HEK293 (cell line): ENCODE measurements around the gene ZNF512.
A peak's percentile ranks its signal among the peaks of the same experiment; 100 is the strongest.

ENCODE experiments used
- BCL11A ChIP-seq: fragments of 450-650 bp; formaldehyde crosslinking; IDR thresholded peaks from 2 replicates; pipeline ENCODE4 v1.5.1; 2016; ENCODE audit warnings: low read depth, missing biosample characterization, missing genetic modification characterization
- BCL11B ChIP-seq: fragments of 450-650 bp; formaldehyde crosslinking; IDR thresholded peaks from 2 replicates; pipeline ENCODE4 v1.5.1; 2016; ENCODE audit warnings: low read depth, missing biosample characterization, missing genetic modification characterization
- GLI4 ChIP-seq: fragments of 450-650 bp; formaldehyde crosslinking; IDR thresholded peaks from 2 replicates; pipeline ENCODE4 v1.5.1; 2016; ENCODE audit warnings: missing biosample characterization, missing genetic modification characterization
- HOXC10 ChIP-seq: sonication (generic); formaldehyde crosslinking; IDR thresholded peaks from 2 replicates; pipeline ENCODE4 v1.8.1; 2023; ENCODE audit warnings: mild to moderate bottlenecking, missing genetic modification reagents
- MEIS1 ChIP-seq: sonication (generic); formaldehyde crosslinking; IDR thresholded peaks from 2 replicates; pipeline ENCODE4 v1.8.1; 2022; ENCODE audit warnings: missing genetic modification reagents, mild to moderate bottlenecking, borderline replicate concordance
- PRDM10 ChIP-seq: fragments of 450-650 bp; formaldehyde crosslinking; IDR thresholded peaks from 2 replicates; pipeline ENCODE4 v1.5.1; 2016; ENCODE audit warnings: missing biosample characterization, missing genetic modification characterization
- PRDM4 ChIP-seq: fragments of 450-650 bp; formaldehyde crosslinking; IDR thresholded peaks from 2 replicates; pipeline ENCODE4 v1.5.1; 2017; ENCODE audit warnings: missing biosample characterization, missing genetic modification characterization
- REPIN1 ChIP-seq: fragments of 450-650 bp; formaldehyde crosslinking; IDR thresholded peaks from 2 replicates; pipeline ENCODE4 v1.5.1; 2017; ENCODE audit warnings: missing biosample characterization, missing genetic modification characterization, low read depth
- SP3 ChIP-seq: fragments of 450-650 bp; formaldehyde crosslinking; IDR thresholded peaks from 2 replicates; pipeline ENCODE4 v1.5.1; 2016; ENCODE audit warnings: missing biosample characterization, missing genetic modification characterization
- YY1 ChIP-seq: fragments of 450-650 bp; formaldehyde crosslinking; IDR thresholded peaks from 2 replicates; pipeline ENCODE4 v1.5.1; 2018; ENCODE audit warnings: missing biosample characterization, missing genetic modification characterization
- ZBTB10 ChIP-seq: fragments of 450-650 bp; formaldehyde crosslinking; IDR thresholded peaks from 2 replicates; pipeline ENCODE4 v1.5.1; 2016; ENCODE audit warnings: missing biosample characterization, missing genetic modification characterization
- ZBTB26 ChIP-seq: fragments of 450-650 bp; formaldehyde crosslinking; optimal IDR thresholded peaks from 2 replicates; pipeline ENCODE3; 2016; ENCODE audit warnings: missing biosample characterization, mild to moderate bottlenecking, missing genetic modification characterization
- ZEB2 ChIP-seq: fragments of 450-650 bp; formaldehyde crosslinking; IDR thresholded peaks from 2 replicates; pipeline ENCODE4 v1.5.1; 2016; ENCODE audit warnings: missing biosample characterization, missing genetic modification characterization
- ZFP41 ChIP-seq: fragments of 450-650 bp; formaldehyde crosslinking; IDR thresholded peaks from 2 replicates; pipeline ENCODE4 v1.5.1; 2016; ENCODE audit warnings: missing biosample characterization, missing genetic modification characterization, borderline replicate concordance
- ZIC2 ChIP-seq: fragments of 450-650 bp; formaldehyde crosslinking; IDR thresholded peaks from 2 replicates; pipeline ENCODE4 v1.5.1; 2016; ENCODE audit warnings: missing biosample characterization, missing genetic modification characterization
- ZNF292 ChIP-seq: fragments of 450-650 bp; formaldehyde crosslinking; IDR thresholded peaks from 2 replicates; pipeline ENCODE4 v1.5.1; 2016; ENCODE audit warnings: low read depth, missing biosample characterization, missing genetic modification characterization, borderline replicate concordance
- ZNF473 ChIP-seq: fragments of 450-650 bp; formaldehyde crosslinking; IDR thresholded peaks from 2 replicates; pipeline ENCODE4 v1.5.1; 2017; ENCODE audit warnings: missing biosample characterization, missing genetic modification characterization
- ZNF513 ChIP-seq: fragments of 450-650 bp; IDR thresholded peaks from 2 replicates; pipeline ENCODE4 v1.5.1; 2018; ENCODE audit warnings: missing biosample characterization, missing genetic modification characterization
- ZNF530 ChIP-seq: fragments of 450-650 bp; formaldehyde crosslinking; IDR thresholded peaks from 2 replicates; pipeline ENCODE4 v1.5.1; 2016; ENCODE audit warnings: low read depth, missing biosample characterization, missing genetic modification characterization
- ZNF549 ChIP-seq: fragments of 450-650 bp; IDR thresholded peaks from 2 replicates; pipeline ENCODE4 v1.5.1; 2018; ENCODE audit warnings: missing biosample characterization, missing genetic modification characterization, mild to moderate bottlenecking, inconsistent platforms, moderate library complexity
- ZNF623 ChIP-seq: fragments of 450-650 bp; formaldehyde crosslinking; IDR thresholded peaks from 2 replicates; pipeline ENCODE4 v1.5.1; 2016; ENCODE audit warnings: missing biosample characterization, missing genetic modification characterization
- ZNF626 ChIP-seq: fragments of 450-650 bp; sonication (Bioruptor Pico); formaldehyde crosslinking; IDR thresholded peaks from 2 replicates; pipeline ENCODE4 v1.5.1; 2018; ENCODE audit warnings: missing biosample characterization, missing genetic modification characterization, inconsistent platforms
- ZNF660 ChIP-seq: fragments of 450-650 bp; IDR thresholded peaks from 2 replicates; pipeline ENCODE4 v1.5.1; 2018; ENCODE audit warnings: missing biosample characterization, mild to moderate bottlenecking, missing genetic modification characterization
- ZNF701 ChIP-seq: fragments of 450-650 bp; formaldehyde crosslinking; IDR thresholded peaks from 2 replicates; pipeline ENCODE4 v1.5.1; 2016; ENCODE audit warnings: missing biosample characterization, missing genetic modification characterization
- ZNF843 ChIP-seq: fragments of 450-650 bp; formaldehyde crosslinking; IDR thresholded peaks from 2 replicates; pipeline ENCODE4 v1.5.1; 2016; ENCODE audit warnings: missing biosample characterization, missing genetic modification characterization

ZNF512 gene

GRCh38 chr2:27628767-27629709 lies 46.2 kb downstream of the ZNF512 start, which contains the start of the genes CCDC121 and GPN1 (continued):
- TF ChIP-seq ZBTB10 (tag by site-specific recombination) (no peak), SP3 (tag by site-specific recombination) (peak; percentile 82), ZNF843 (tag by site-specific recombination) (no peak), GLI4 (no peak), BCL11A (no peak), ZIC2 (tag by site-specific recombination) (no peak), ZNF473 (no peak), ZNF626 (tag by site-specific recombination) (no peak), ZFP41 (no peak), PRDM10 (tag by site-specific recombination) (peak; percentile 40; the same call in 1 of the 2 replicates), ZNF701 (tag by site-specific recombination) (no peak), REPIN1 (tag by site-specific recombination) (no peak), MEIS1 (CRISPR knock-in tag) (no peak), YY1 (tag by site-specific recombination) (peak; percentile 84), ZNF292 (tag by site-specific recombination) (no peak), ZNF623 (tag by site-specific recombination) (no peak), ZEB2 (peak; percentile 54; the same call in 1 of the 2 replicates), ZNF549 (tag by site-specific recombination) (peak; percentile 56; the same call in 1 of the 2 replicates), BCL11B (tag by site-specific recombination) (no peak), ZNF530 (no peak), ZNF660 (tag by site-specific recombination) (no peak; the same call in 1 of the 2 replicates), PRDM4 (tag by site-specific recombination) (peak; percentile 65; the same call in 1 of the 2 replicates), ZBTB26 (peak; percentile 30), HOXC10 (CRISPR knock-in tag) (no peak), ZNF513 (no peak)
